Panc1 (cell line): ENCODE measurements around the gene CDK13.

Experiments used
- POLR2AphosphoS5 ChIP-seq: IDR thresholded peaks from 2 replicates; pipeline ENCODE4 v1.6.1; 2012; ENCODE audit warnings: mild to moderate bottlenecking, low read depth, low read length, moderate library complexity
- TF ChIP-seq, protein P1 (sequence below): fragments of 450-650 bp; IDR thresholded peaks from 2 replicates; pipeline ENCODE4 v1.5.1; 2017; ENCODE audit warnings: mild to moderate bottlenecking

DNA sequence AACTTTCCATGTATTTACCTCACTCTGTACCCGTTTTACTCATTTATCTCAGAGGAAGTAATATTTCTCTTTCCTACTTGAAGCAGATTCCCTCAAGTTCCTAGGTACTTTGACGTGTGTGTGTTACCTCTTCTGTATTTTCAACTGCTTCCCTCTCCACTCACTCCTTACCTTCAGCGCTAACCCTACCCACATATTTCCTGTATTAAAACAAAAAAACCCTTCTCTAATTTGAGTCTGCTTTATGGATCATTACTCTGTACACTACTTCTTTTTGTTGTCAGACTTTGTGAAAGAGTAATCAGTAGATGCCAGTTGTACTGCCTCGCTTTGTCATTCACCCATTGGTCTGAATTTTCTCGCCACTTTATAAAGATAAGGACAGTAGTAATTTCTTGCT lies 74.0 kb downstream of the CDK13 start:
- TF ChIP-seq POLR2AphosphoS5 = no peak
- TF ChIP-seq, protein P1, sequence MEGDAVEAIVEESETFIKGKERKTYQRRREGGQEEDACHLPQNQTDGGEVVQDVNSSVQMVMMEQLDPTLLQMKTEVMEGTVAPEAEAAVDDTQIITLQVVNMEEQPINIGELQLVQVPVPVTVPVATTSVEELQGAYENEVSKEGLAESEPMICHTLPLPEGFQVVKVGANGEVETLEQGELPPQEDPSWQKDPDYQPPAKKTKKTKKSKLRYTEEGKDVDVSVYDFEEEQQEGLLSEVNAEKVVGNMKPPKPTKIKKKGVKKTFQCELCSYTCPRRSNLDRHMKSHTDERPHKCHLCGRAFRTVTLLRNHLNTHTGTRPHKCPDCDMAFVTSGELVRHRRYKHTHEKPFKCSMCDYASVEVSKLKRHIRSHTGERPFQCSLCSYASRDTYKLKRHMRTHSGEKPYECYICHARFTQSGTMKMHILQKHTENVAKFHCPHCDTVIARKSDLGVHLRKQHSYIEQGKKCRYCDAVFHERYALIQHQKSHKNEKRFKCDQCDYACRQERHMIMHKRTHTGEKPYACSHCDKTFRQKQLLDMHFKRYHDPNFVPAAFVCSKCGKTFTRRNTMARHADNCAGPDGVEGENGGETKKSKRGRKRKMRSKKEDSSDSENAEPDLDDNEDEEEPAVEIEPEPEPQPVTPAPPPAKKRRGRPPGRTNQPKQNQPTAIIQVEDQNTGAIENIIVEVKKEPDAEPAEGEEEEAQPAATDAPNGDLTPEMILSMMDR = no peak
